CD4-positive, CD25-positive, alpha-beta regulatory T cell (primary cell): Measurements from ENCODE around the gene ALKBH3. TPM values are rescaled to one million over a fixed set of nuclear protein-coding genes. Genes with fewer than 3 reads are reported as not detected.

Experiments used
- ATAC-seq, 2 donors: fragments of 150-1000 bp; cut with Tn5 transposase; one replicate each; pipeline ENCODE4 v1.10.0; 2021; ENCODE audit warnings: low read depth in 2 of 2, moderate number of reproducible peaks in 2 of 2, moderate library complexity in 1 of 2
- DNase-seq, 3 donors: peaks; one replicate each; pipeline versions ENCODE4 v3.0.0 to v3.0.0-alpha.2; 2012 to 2022; ENCODE audit warnings: mixed read lengths in 1 of 3
- H3K27ac ChIP-seq: one replicate; pipeline ENCODE4 v1.7.0; 2013; ENCODE audit warnings: mild to moderate bottlenecking, low read length; ENCODE audit not compliant: insufficient read depth, poor library complexity, severe bottlenecking
- H3K27me3 ChIP-seq: one replicate; pipeline ENCODE4 v1.7.0; 2013; ENCODE audit warnings: low read length; ENCODE audit not compliant: control insufficient read depth, insufficient read depth
- H3K36me3 ChIP-seq: one replicate; pipeline ENCODE4 v1.7.0; 2013; ENCODE audit warnings: mild to moderate bottlenecking, low read length, moderate library complexity; ENCODE audit not compliant: control insufficient read depth, insufficient read depth
- H3K4me1 ChIP-seq: 2 replicates; pipeline ENCODE4 v1.7.0; 2013; ENCODE audit warnings: mild to moderate bottlenecking, low read length; ENCODE audit not compliant: insufficient read depth, control insufficient read depth, poor library complexity, severe bottlenecking
- H3K4me3 ChIP-seq: one replicate; pipeline ENCODE4 v1.7.0; 2013; ENCODE audit warnings: low read depth, mild to moderate bottlenecking, low read length, moderate library complexity
- H3K9me3 ChIP-seq, 2 experiments: 1 replicate in 1 of 2; 2 replicates in 1 of 2; pipeline ENCODE4 v1.7.0; 2013; ENCODE audit warnings: low read length in 2 of 2, mild to moderate bottlenecking in 1 of 2, moderate library complexity in 1 of 2; ENCODE audit not compliant: control insufficient read depth in 2 of 2
- H3K27ac Mint-ChIP-seq, 3 donors: one replicate each; pipeline ENCODE4 v1.8.0; 2020 to 2022; ENCODE audit warnings: mild to moderate bottlenecking in 3 of 3, mixed read lengths in 3 of 3, moderate library complexity in 2 of 3
- H3K27me3 Mint-ChIP-seq: one replicate; pipeline ENCODE4 v1.8.0; 2022; ENCODE audit warnings: mild to moderate bottlenecking, mixed read lengths
- H3K36me3 Mint-ChIP-seq: one replicate; pipeline ENCODE4 v1.8.0; 2020; ENCODE audit warnings: mixed read lengths
- H3K4me1 Mint-ChIP-seq, 4 donors: one replicate each; pipeline ENCODE4 v1.8.0; 2020 to 2022; ENCODE audit warnings: mixed read lengths in 4 of 4, mild to moderate bottlenecking in 1 of 4
- H3K4me3 Mint-ChIP-seq, 4 donors: one replicate each; pipeline ENCODE4 v1.8.0; 2020 to 2022; ENCODE audit warnings: mild to moderate bottlenecking in 4 of 4, mixed read lengths in 4 of 4, moderate library complexity in 3 of 4
- H3K9me3 Mint-ChIP-seq, 7 donors: one replicate each; pipeline ENCODE4 v1.8.0; 2020 to 2022; ENCODE audit warnings: mixed read lengths in 7 of 7, mild to moderate bottlenecking in 3 of 7, moderate library complexity in 2 of 7
- polyA plus RNA-seq, 4 donors: library from polyadenylated mRNA; unstranded; fragments of 300-500 nt; fragmentation: Illumina TruSeq; gene quantifications; one replicate each; pipeline ENCODE4 v1.2.3, GENCODE V29; 2021
- total RNA-seq: library from RNA; stranded (reverse); gene quantifications from one replicate; pipeline ENCODE4 v1.2.3, GENCODE V29; 2022

ALKBH3 gene
- total and polyA plus RNA-seq, 5 donors from 2014 or later, result 17.4 to 49.7 (median 35.4) TPM

- Histone ChIP-seq H3K27ac (no peak overlapping the region), H3K4me1 (no peaks in the 10 kb centered on the region), H3K36me3 (no peaks in the 10 kb centered on the region), H3K27me3 (no peaks in the 10 kb centered on the region), H3K4me3 (no peak overlapping the region), H3K9me3 (no peaks in the 10 kb centered on the region)
- no peaks in the 10 kb centered on the region for H3K27me3 Mint-ChIP-seq
- ATAC-seq (no peak), DNase-seq (no peak)
- H3K27ac Mint-ChIP-seq, result no peak overlapping the region
- no peak overlapping the region for H3K4me3 Mint-ChIP-seq
- H3K36me3 Mint-ChIP-seq, result no peaks in the 10 kb centered on the region
- peaks cover 0 to 6% (median 2%) of the 10 kb centered on the region in 4 donors for H3K4me1 Mint-ChIP-seq
- H3K9me3 Mint-ChIP-seq, result no peaks in the 10 kb centered on the region
Measured at GRCh38 chr11:43930868-43931716, 50.5 kb downstream of the ALKBH3 start.

- DNase-seq, result no peak
- Histone ChIP-seq H3K9me3 (no peaks in the 10 kb centered on the region), H3K4me1 (no peaks in the 10 kb centered on the region), H3K27ac (no peak overlapping the region), H3K27me3 (no peaks in the 10 kb centered on the region), H3K36me3 (no peaks in the 10 kb centered on the region), H3K4me3 (no peak overlapping the region)
- peaks cover 0 to 6% (median 2%) of the 10 kb centered on the region in 4 donors for H3K4me1 Mint-ChIP-seq
- ATAC-seq, result no peak
- H3K27ac Mint-ChIP-seq, result no peak overlapping the region
- H3K27me3 Mint-ChIP-seq, result peaks cover under 1% of the 10 kb centered on the region
- no peaks in the 10 kb centered on the region for H3K9me3 Mint-ChIP-seq
- no peaks in the 10 kb centered on the region for H3K36me3 Mint-ChIP-seq
- H3K4me3 Mint-ChIP-seq, result no peak overlapping the region
Measured at GRCh38 chr11:43931717-43932039, 51.0 kb downstream of the ALKBH3 start.

GRCh38 chr11:43933226-43933607, 52.6 kb downstream of the ALKBH3 start:
- H3K9me3 Mint-ChIP-seq, result no peaks in the 10 kb centered on the region
- no peak overlapping the region for H3K4me3 Mint-ChIP-seq
- no peaks in the 10 kb centered on the region for H3K9me3 ChIP-seq
- H3K36me3 ChIP-seq, result no peaks in the 10 kb centered on the region
- DNase-seq (no peak), ATAC-seq (no peak)
- H3K4me1 ChIP-seq, result no peaks in the 10 kb centered on the region
- H3K4me3 ChIP-seq, result no peak overlapping the region
- H3K27me3 Mint-ChIP-seq, result peaks cover 15% of the 10 kb centered on the region
- H3K36me3 Mint-ChIP-seq, result no peaks in the 10 kb centered on the region
- no peak overlapping the region for H3K27ac Mint-ChIP-seq
- H3K27me3 ChIP-seq, result no peaks in the 10 kb centered on the region
- peaks cover 0 to 6% (median 2%) of the 10 kb centered on the region in 4 donors for H3K4me1 Mint-ChIP-seq
- H3K27ac ChIP-seq, result no peak overlapping the region

- Histone ChIP-seq H3K9me3 (no peaks in the 10 kb centered on the region), H3K4me1 (no peaks in the 10 kb centered on the region), H3K27ac (no peak overlapping the region), H3K27me3 (no peaks in the 10 kb centered on the region), H3K36me3 (no peaks in the 10 kb centered on the region), H3K4me3 (no peak overlapping the region)
- peaks cover 0 to 6% (median 2%) of the 10 kb centered on the region in 4 donors for H3K4me1 Mint-ChIP-seq
- no peaks in the 10 kb centered on the region for H3K36me3 Mint-ChIP-seq
- DNase-seq (no peak), ATAC-seq (no peak)
- no peak overlapping the region for H3K27ac Mint-ChIP-seq
- no peaks in the 10 kb centered on the region for H3K9me3 Mint-ChIP-seq
- no peak overlapping the region for H3K4me3 Mint-ChIP-seq
- peaks cover 18% of the 10 kb centered on the region for H3K27me3 Mint-ChIP-seq
Measured at GRCh38 chr11:43933608-43934551, 53.2 kb downstream of the ALKBH3 start.

DNA sequence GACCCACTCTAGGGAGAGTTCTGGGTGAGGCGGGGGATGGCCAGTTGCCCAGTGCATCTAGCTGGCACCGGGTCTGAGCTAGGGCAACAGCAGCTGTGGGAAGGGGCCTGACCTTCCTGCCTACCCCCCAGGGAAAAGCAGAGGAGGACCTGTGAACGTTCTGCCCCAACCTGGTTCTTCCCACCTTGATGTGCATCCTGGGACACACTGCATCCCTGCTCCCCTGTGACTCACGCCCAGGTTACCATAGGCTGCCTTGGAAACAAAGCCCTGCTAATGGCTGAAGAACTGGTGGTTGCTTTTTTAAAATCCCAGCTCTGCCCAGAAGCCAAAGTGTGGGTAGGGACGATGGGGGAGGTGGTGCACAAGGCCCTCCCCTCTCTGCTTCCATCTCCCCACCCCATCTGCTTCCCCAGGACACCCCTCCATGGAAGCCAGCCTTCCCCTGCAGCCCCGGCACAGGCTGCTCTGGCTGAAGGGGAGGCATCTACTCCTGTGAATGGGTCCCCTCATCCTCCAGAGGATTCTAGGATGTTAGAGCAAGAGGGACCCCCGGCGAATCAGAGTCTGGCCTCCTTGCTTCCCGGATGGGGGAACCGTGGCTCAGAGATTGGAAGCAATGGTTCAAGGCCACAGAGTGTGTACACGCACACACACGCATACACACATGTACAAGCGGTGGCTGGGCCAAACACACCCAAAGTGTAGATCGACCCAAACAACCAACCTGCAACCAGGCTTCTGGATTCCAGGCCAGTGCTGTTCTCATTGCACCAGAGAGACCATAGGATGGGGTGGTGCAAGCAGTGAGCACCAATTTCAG, 54.2 kb downstream of the ALKBH3 start:
- Histone ChIP-seq H3K27ac (no peak overlapping the region), H3K27me3 (no peaks in the 10 kb centered on the region), H3K36me3 (no peaks in the 10 kb centered on the region), H3K9me3 (no peaks in the 10 kb centered on the region), H3K4me3 (no peak overlapping the region), H3K4me1 (no peaks in the 10 kb centered on the region)
- Mint-ChIP-seq H3K27ac (no peak overlapping the region), H3K36me3 (no peaks in the 10 kb centered on the region), H3K4me3 (no peak overlapping the region), H3K4me1 (peaks cover 0 to 4% (median 2%) of the 10 kb centered on the region in 4 donors), H3K27me3 (peaks cover 21% of the 10 kb centered on the region), H3K9me3 (no peaks in the 10 kb centered on the region)
- no peak for DNase-seq
- no peak for ATAC-seq

DNA sequence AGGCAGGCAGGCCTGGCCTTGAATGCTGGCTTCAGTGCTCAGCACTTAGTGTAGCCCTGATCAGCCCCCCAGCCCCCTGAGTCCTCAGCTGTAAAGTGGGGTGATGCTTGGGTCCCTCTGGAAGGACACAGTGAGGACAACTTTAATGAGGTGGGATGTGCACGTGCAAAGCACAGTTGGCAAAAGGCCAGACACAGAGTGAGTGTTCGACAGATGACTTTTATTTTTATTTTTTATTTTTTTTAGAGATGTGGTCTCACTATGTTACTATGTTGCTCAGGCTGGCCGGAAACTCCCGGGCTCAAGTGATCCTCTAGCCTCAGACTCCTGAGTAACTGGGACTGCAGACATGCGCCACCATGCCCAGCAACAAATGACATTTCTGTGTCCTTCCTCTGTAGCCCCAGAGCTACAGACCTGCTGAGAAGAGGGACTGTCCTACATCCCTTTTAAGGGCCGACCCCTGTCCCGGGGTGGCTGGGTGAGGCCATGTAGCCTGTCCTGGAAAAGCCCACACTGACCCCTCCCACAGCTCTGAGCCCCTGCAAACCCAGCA, 54.9 kb downstream of the ALKBH3 start:
- no peaks in the 10 kb centered on the region for H3K9me3 Mint-ChIP-seq
- no peaks in the 10 kb centered on the region for H3K4me1 ChIP-seq
- ATAC-seq (no peak), DNase-seq (no peak)
- H3K4me3 ChIP-seq, result no peak overlapping the region
- peaks cover 28% of the 10 kb centered on the region for H3K27me3 Mint-ChIP-seq
- H3K9me3 ChIP-seq, result no peaks in the 10 kb centered on the region
- no peaks in the 10 kb centered on the region for H3K27me3 ChIP-seq
- no peak overlapping the region for H3K27ac Mint-ChIP-seq
- H3K36me3 ChIP-seq, result no peaks in the 10 kb centered on the region
- H3K36me3 Mint-ChIP-seq, result no peaks in the 10 kb centered on the region
- H3K4me1 Mint-ChIP-seq, result peaks cover 0 to under 1% (median 0%) of the 10 kb centered on the region in 4 donors
- no peak overlapping the region for H3K4me3 Mint-ChIP-seq
- no peak overlapping the region for H3K27ac ChIP-seq

- peaks cover under 1% of the 10 kb centered on the region for H3K27me3 ChIP-seq
- H3K4me1 ChIP-seq, result no peaks in the 10 kb centered on the region
- H3K4me3 Mint-ChIP-seq, result no peak overlapping the region
- no peak overlapping the region for H3K4me3 ChIP-seq
- H3K9me3 Mint-ChIP-seq, result no peaks in the 10 kb centered on the region
- H3K36me3 Mint-ChIP-seq, result no peaks in the 10 kb centered on the region
- DNase-seq (no peak), ATAC-seq (no peak)
- H3K27ac Mint-ChIP-seq, result no peak overlapping the region
- H3K9me3 ChIP-seq, result no peaks in the 10 kb centered on the region
- H3K4me1 Mint-ChIP-seq, result no peaks in the 10 kb centered on the region
- no peak overlapping the region for H3K27ac ChIP-seq
- no peaks in the 10 kb centered on the region for H3K36me3 ChIP-seq
- H3K27me3 Mint-ChIP-seq, result peaks cover 33% of the 10 kb centered on the region
Measured at GRCh38 chr11:43936076-43936475, 55.4 kb downstream of the ALKBH3 start.
